ENCODE results near the gene WNT5A.

- TF ChIP-seq EZH2 (IDR thresholded peaks at IDR 0.05; ENCODE audit: borderline replicate concordance, low read length) (no peak), CTCF (IDR thresholded peaks at IDR 0.05; ENCODE audit: low read length) (no peak)
Observed at GRCh38 chr3:55473788-55474187, 13.3 kb downstream of the WNT5A start.

Data from OCI-LY1 (cell line).